ENCODE data around the gene CNOT8. TPM values are rescaled to one million over a fixed set of nuclear protein-coding genes. Genes with fewer than 3 reads are reported as not detected.

The CNOT8 gene
- total and polyA plus RNA-seq, 9 of the 15 experiments (the other 6 are each of a cell fraction or from before 2014, with no cell fraction given), result 15.2 to 68.9 (median 52.1) TPM

GRCh38 chr5:154840435-154841272 lies 17.8 kb upstream of the CNOT8 start (continued):
- TF ChIP-seq TRIM25 (IDR thresholded peaks at IDR 0.05; ENCODE audit: borderline replicate concordance) (no peak), STAG1 (CRISPR knock-in tag; IDR thresholded peaks at IDR 0.05; ENCODE audit: borderline replicate concordance) (no peak), TBL1XR1 (IDR thresholded peaks at IDR 0.05; ENCODE audit: low read length in 2 of 2) (peak in 1 of 2 experiments; percentile 70; a peak in 3 of 4 replicates), ZBTB5 (IDR thresholded peaks at IDR 0.05) (no peak), ATF7 (IDR thresholded peaks at IDR 0.05) (peak; percentile 61; the same call in 1 of the 2 replicates), ZNF444 (CRISPR knock-in tag; IDR thresholded peaks at IDR 0.05) (no peak), STAT5B (CRISPR knock-in tag; IDR thresholded peaks at IDR 0.05) (no peak), ZNF140 (CRISPR knock-in tag; IDR thresholded peaks at IDR 0.05) (no peak), YY1 (IDR thresholded peaks at IDR 0.05; ENCODE audit: borderline replicate concordance in 1 of 3, control insufficient read depth in 1 of 3, extremely low read depth in 1 of 3, insufficient read depth in 3 of 3, insufficient read length in 1 of 3, insufficient replicate concordance in 2 of 3, low read depth in 1 of 3, low read length in 2 of 3) (no peak), ZNF408 (CRISPR knock-in tag; IDR thresholded peaks at IDR 0.05; ENCODE audit: low read depth) (no peak), DACH1 (IDR thresholded peaks at IDR 0.05; ENCODE audit: partially characterized antibody) (no peak), ZNF217 (CRISPR knock-in tag; IDR thresholded peaks at IDR 0.05) (no peak), SRSF7 (optimal IDR thresholded peaks at IDR 0.05; ENCODE audit: low read depth, low read length) (no peak), ZBTB17 (CRISPR knock-in tag; IDR thresholded peaks at IDR 0.05) (peak; percentile 39; the same call in 1 of the 2 replicates), FOXJ3 (CRISPR knock-in tag; IDR thresholded peaks at IDR 0.05) (no peak), HIVEP1 (CRISPR knock-in tag; IDR thresholded peaks at IDR 0.05) (no peak), MCM7 (IDR thresholded peaks at IDR 0.05) (no peak), POLR3A (IDR thresholded peaks at IDR 0.05; ENCODE audit: borderline replicate concordance, extremely low read depth, insufficient read depth, insufficient read length) (no peak), ZNF830 (CRISPR knock-in tag; IDR thresholded peaks at IDR 0.05) (no peak), E2F6 (IDR thresholded peaks at IDR 0.05; ENCODE audit: borderline replicate concordance in 1 of 2, extremely low read depth in 1 of 2, insufficient read depth in 1 of 2, insufficient read length in 1 of 2, low read depth in 1 of 2, low read length in 1 of 2, poor library complexity in 1 of 2, severe bottlenecking in 1 of 2) (no peak), ARID1B (IDR thresholded peaks at IDR 0.05) (peak; percentile 96), BACH1 (tag; IDR thresholded peaks at IDR 0.05) (no peak), ZNF239 (CRISPR knock-in tag; IDR thresholded peaks at IDR 0.05) (peak; percentile 12; the same call in 1 of the 2 replicates), KLF1 (tag; IDR thresholded peaks at IDR 0.05) (no peak)
